ENCODE data around the gene PIGV. TPM values are rescaled to one million over a fixed set of nuclear protein-coding genes. Genes with fewer than 3 reads are reported as not detected.

The PIGV gene
- 16.9 and 26.0 TPM in 2 replicates for total RNA-seq

DNA sequence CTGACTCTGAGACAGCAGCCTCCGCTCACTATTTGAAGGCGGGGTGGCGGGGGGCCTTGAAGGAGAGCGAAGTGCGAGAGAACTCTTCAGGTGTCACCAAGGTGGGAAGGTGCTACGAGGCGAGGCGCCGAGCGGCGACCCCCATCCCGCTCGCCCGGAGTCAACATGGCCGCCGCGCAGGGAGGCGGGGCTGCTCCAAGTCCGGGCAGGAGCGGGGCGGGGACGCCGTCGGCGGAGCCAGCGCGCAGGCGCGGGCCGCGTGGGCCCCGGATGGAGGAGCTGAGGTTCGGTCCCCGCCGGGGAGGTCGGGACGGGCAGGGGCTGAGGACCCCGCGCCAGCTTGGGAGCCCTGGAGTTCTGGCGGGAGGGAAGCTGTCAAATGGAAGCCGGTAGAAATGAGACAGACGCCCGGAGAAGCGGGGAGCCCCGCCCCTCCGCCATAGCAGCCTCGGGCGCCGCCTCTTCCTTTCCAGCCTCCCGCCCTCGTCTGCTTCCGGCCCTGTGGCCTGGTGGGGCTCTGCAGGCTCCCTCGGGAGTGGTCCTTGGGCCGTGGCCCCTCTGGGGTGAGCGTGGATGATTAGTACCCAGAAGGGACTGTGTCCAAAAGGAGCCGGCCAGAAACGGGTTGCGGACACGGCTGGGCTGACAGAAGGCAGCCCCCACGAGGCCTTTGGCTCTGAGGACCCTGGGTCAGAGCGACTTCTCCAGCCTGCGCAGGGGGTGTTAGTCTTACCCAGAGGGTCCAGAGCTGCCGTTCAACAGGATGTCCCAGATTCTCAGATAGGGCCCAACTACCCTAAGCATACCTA lies at the start of gene PIGV:
TSS of gene PIGV (plus strand) at position 245 of the 809 bp plus-strand sequence. CDS start 2,866 bp downstream, outside the sequence.

DNA sequence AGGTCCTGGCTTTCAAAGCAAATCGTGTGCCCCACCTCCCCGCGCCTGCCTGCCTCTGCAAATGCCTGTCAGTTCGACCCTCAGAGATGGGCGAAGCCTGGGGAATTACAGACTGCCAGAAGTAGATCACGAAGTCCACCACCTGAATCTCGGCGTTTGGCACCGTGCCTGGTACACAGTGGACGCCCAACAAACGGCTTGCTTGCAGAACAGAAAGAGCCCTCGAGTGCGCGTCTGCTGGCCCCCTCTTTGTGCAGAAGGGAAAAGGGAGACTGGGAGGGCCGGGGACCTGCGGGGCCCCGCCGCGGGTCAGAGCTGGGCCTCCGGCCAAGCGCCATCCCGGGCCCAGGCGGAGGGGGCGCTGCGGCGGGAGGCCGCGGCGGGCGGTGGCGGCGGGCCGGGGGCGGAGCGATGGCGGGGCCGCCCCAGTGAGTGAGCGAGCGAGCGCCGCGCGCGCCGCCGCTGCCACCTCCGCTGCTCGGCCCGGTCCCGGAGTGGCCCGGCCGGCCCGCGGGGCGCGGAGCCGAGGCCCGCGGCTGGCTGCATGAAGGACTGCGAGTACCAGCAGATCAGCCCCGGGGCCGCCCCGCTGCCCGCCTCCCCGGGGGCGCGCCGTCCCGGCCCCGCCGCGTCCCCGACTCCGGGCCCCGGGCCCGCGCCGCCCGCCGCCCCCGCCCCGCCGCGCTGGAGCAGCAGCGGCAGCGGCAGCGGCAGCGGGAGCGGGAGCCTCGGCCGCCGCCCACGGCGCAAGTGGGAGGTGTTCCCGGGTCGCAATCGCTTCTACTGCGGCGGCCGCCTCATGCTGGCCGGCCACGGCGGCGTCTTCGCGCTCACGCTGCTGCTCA lies 38.7 kb downstream of the PIGV start, which contains the start of gene ZDHHC18:
TSS of gene ZDHHC18 (plus strand) at position 428 of the 845 bp plus-strand sequence. CDS start at position 545, 117 bp downstream.

Other genes with a start within 250 kb of the PIGV start
- gene ARID1A, start 91.9 kb upstream of the PIGV start, total RNA-seq, result 17.4 and 33.6 TPM in 2 replicates
- gene ZDHHC18, start 38.7 kb downstream of the PIGV start, total RNA-seq, result 5.1 and 11.2 TPM in 2 replicates
- 0.17 and 1.6 TPM in 2 replicates for gene SFN, start 75.2 kb downstream of the PIGV start, total RNA-seq
- 11.3 and 14.2 TPM in 2 replicates for gene GPN2, start 102.3 kb downstream of the PIGV start, total RNA-seq
- gene GPATCH3, start 112.5 kb downstream of the PIGV start, total RNA-seq, result 7.4 and 10.6 TPM in 2 replicates
- gene NR0B2, start 126.0 kb downstream of the PIGV start, total RNA-seq, result not detected in 2 replicates
- gene NUDC, start 133.8 kb downstream of the PIGV start, total RNA-seq, result 23.0 and 28.8 TPM in 2 replicates
- not detected in 2 replicates for gene KDF1, start 172.5 kb downstream of the PIGV start, total RNA-seq
- gene TRNP1, start 205.7 kb downstream of the PIGV start, total RNA-seq, result 33.5 and 59.7 TPM in 2 replicates
- 1.7 and 2.8 TPM in 2 replicates for gene TENT5B, start 224.9 kb downstream of the PIGV start, total RNA-seq